AG08396 (cell line): ENCODE measurements around the gene OSBP.

ENCODE experiments used
- DNase-seq: peaks from one replicate; pipeline ENCODE4 v3.0.0; 2012; ENCODE audit warnings: low spot score, mixed read lengths

The OSBP gene

GRCh38 chr11:59607703-59608454 lies 7.7 kb downstream of the OSBP start:
- no peak for DNase-seq

GRCh38 chr11:59602432-59602831 lies 13.1 kb downstream of the OSBP start:
- no peak for DNase-seq

GRCh38 chr11:59601788-59602187 lies 13.8 kb downstream of the OSBP start:
- no peak for DNase-seq

GRCh38 chr11:59600636-59601035 lies 14.9 kb downstream of the OSBP start:
- no peak for DNase-seq

GRCh38 chr11:59600234-59600633 lies 15.3 kb downstream of the OSBP start:
- no peak for DNase-seq

- DNase-seq, result no peak
Measured at GRCh38 chr11:59598961-59599360, 16.6 kb downstream of the OSBP start.

GRCh38 chr11:59584294-59584693 lies 31.3 kb downstream of the OSBP start:
- no peak for DNase-seq

- DNase-seq, result no peak
Measured at GRCh38 chr11:59582006-59582405, 33.6 kb downstream of the OSBP start.

- DNase-seq, result no peak
Measured at GRCh38 chr11:59578369-59578768, 37.2 kb downstream of the OSBP start.

- no peak for DNase-seq
Measured at GRCh38 chr11:59575505-59575904, 40.1 kb downstream of the OSBP start.

- no peak for DNase-seq
Measured at GRCh38 chr11:59574932-59575502, 40.6 kb downstream of the OSBP start.

- DNase-seq, result no peak
Measured at GRCh38 chr11:59574467-59574866, 41.1 kb downstream of the OSBP start.

GRCh38 chr11:59573216-59573615 lies 42.4 kb downstream of the OSBP start:
- peak; percentile 69 for DNase-seq

- no peak for DNase-seq
Measured at GRCh38 chr11:59572091-59572490, 43.5 kb downstream of the OSBP start.

- no peak for DNase-seq
Measured at GRCh38 chr11:59562292-59562691, 53.3 kb downstream of the OSBP start.

- DNase-seq, result peak; percentile 87
Measured at GRCh38 chr11:59560702-59561473, 54.7 kb downstream of the OSBP start.

GRCh38 chr11:59560290-59560701 lies 55.3 kb downstream of the OSBP start:
- DNase-seq, result peak; percentile 41

- DNase-seq, result no peak
Measured at GRCh38 chr11:59559886-59560285, 55.7 kb downstream of the OSBP start.

- no peak for DNase-seq
Measured at GRCh38 chr11:59558270-59558643, 57.3 kb downstream of the OSBP start.

- DNase-seq, result no peak
Measured at GRCh38 chr11:59556917-59557348, 58.6 kb downstream of the OSBP start.

GRCh38 chr11:59556115-59556916 lies 59.3 kb downstream of the OSBP start:
- peak; percentile 59 for DNase-seq

- no peak for DNase-seq
Measured at GRCh38 chr11:59555601-59556114, 59.9 kb downstream of the OSBP start.
